ENCODE data around the gene NEMP1.
"Not testable (repeated sequence)": the region's sequence is repeated elsewhere in the genome, so short reads cannot be mapped to it uniquely, and the experiment has no call there.

Gene NEMP1

GRCh38 chr12:57090924-57091637 is 12.5 kb upstream of the NEMP1 start:
- H3K36me3 Mint-ChIP-seq (ENCODE audit: low read depth) = peaks cover 91% of the 10 kb centered on the region
- intact Hi-C loops (cut with micrococcal nuclease) = no loop called here
- peak overlapping the region; percentile 99 for H3K27ac Mint-ChIP-seq
- no peaks in the 10 kb centered on the region for H3K27me3 Mint-ChIP-seq
- peak overlapping the region; percentile 91 for H3K4me3 Mint-ChIP-seq
- H3K9me3 Mint-ChIP-seq = no peaks in the 10 kb centered on the region
- peaks cover 83% of the 10 kb centered on the region for H3K4me1 Mint-ChIP-seq (ENCODE audit: low read depth)

GRCh38 chr12:57090490-57090889 is 11.9 kb upstream of the NEMP1 start:
- H3K4me3 Mint-ChIP-seq = peak overlapping the region; percentile 91
- no peaks in the 10 kb centered on the region for H3K27me3 Mint-ChIP-seq
- H3K4me1 Mint-ChIP-seq (ENCODE audit: low read depth) = peaks cover 83% of the 10 kb centered on the region
- H3K27ac Mint-ChIP-seq = peak overlapping the region; percentile 99
- intact Hi-C loops (cut with micrococcal nuclease) = no loop called here
- no peaks in the 10 kb centered on the region for H3K9me3 Mint-ChIP-seq
- H3K36me3 Mint-ChIP-seq (ENCODE audit: low read depth) = peaks cover 85% of the 10 kb centered on the region

- H3K9me3 Mint-ChIP-seq = no peaks in the 10 kb centered on the region
- H3K4me3 Mint-ChIP-seq = peak overlapping the region; percentile 91
- peak overlapping the region; percentile 99 for H3K27ac Mint-ChIP-seq
- H3K4me1 Mint-ChIP-seq (ENCODE audit: low read depth) = peaks cover 81% of the 10 kb centered on the region
- peaks cover 76% of the 10 kb centered on the region for H3K36me3 Mint-ChIP-seq (ENCODE audit: low read depth)
- intact Hi-C loops (cut with micrococcal nuclease) = loop anchor here (10.0 kb wide), 1 partner anchor 455 kb away; the partner anchor contains the start of gene BAZ2A
- no peaks in the 10 kb centered on the region for H3K27me3 Mint-ChIP-seq
Measured at GRCh38 chr12:57089271-57090245, 11.0 kb upstream of the NEMP1 start.

GRCh38 chr12:57088354-57089270 is 10.0 kb upstream of the NEMP1 start, which contains the start of gene NAB2:
Gene NAB2 (plus strand): TSS chr12:57089114. CDS start chr12:57089272, 158 bp downstream.
- Mint-ChIP-seq H3K4me3 (peak within 1 kb of the TSS; percentile 98), H3K27me3 (no peaks in the 10 kb centered on the region), H3K36me3 (ENCODE audit: low read depth) (peaks cover 66% of the 10 kb centered on the region), H3K4me1 (ENCODE audit: low read depth) (peaks cover 71% of the 10 kb centered on the region), H3K27ac (peak within 1 kb of the TSS; percentile 99), H3K9me3 (no peaks in the 10 kb centered on the region)
- intact Hi-C loops (cut with micrococcal nuclease) = loop anchor here (1.0 to 10.0 kb wide), 3 partner anchors 10 to 454 kb away; partner anchors contain the start of genes BAZ2A, NEMP1 and STAT6

GRCh38 chr12:57087691-57088353 is 9.2 kb upstream of the NEMP1 start:
- peak overlapping the region; percentile 98 for H3K4me3 Mint-ChIP-seq
- no peaks in the 10 kb centered on the region for H3K9me3 Mint-ChIP-seq
- H3K27me3 Mint-ChIP-seq = no peaks in the 10 kb centered on the region
- H3K27ac Mint-ChIP-seq = peak overlapping the region; percentile 99
- peaks cover 58% of the 10 kb centered on the region for H3K36me3 Mint-ChIP-seq (ENCODE audit: low read depth)
- peaks cover 63% of the 10 kb centered on the region for H3K4me1 Mint-ChIP-seq (ENCODE audit: low read depth)
- intact Hi-C loops (cut with micrococcal nuclease) = loop anchor here (1.0 to 10.0 kb wide), 3 partner anchors 10 to 453 kb away; partner anchors contain the start of genes BAZ2A, NEMP1 and STAT6

GRCh38 chr12:57087010-57087690 is 8.6 kb upstream of the NEMP1 start:
- peak overlapping the region; percentile 98 for H3K4me3 Mint-ChIP-seq
- H3K4me1 Mint-ChIP-seq (ENCODE audit: low read depth) = peaks cover 57% of the 10 kb centered on the region
- H3K36me3 Mint-ChIP-seq (ENCODE audit: low read depth) = peaks cover 51% of the 10 kb centered on the region
- H3K27ac Mint-ChIP-seq = peak overlapping the region; percentile 99
- intact Hi-C loops (cut with micrococcal nuclease) = loop anchor here (10.0 kb wide), 1 partner anchor 452 kb away; the partner anchor contains the start of gene BAZ2A
- H3K9me3 Mint-ChIP-seq = no peaks in the 10 kb centered on the region
- no peaks in the 10 kb centered on the region for H3K27me3 Mint-ChIP-seq

GRCh38 chr12:57086493-57087009 is 8.0 kb upstream of the NEMP1 start:
- H3K4me1 Mint-ChIP-seq (ENCODE audit: low read depth) = peaks cover 51% of the 10 kb centered on the region
- no peaks in the 10 kb centered on the region for H3K27me3 Mint-ChIP-seq
- H3K27ac Mint-ChIP-seq = peak overlapping the region; percentile 99
- intact Hi-C loops (cut with micrococcal nuclease) = loop anchor here (10.0 kb wide), 1 partner anchor 452 kb away; the partner anchor contains the start of gene BAZ2A
- peaks cover 45% of the 10 kb centered on the region for H3K36me3 Mint-ChIP-seq (ENCODE audit: low read depth)
- no peaks in the 10 kb centered on the region for H3K9me3 Mint-ChIP-seq
- peak overlapping the region; percentile 98 for H3K4me3 Mint-ChIP-seq

- peaks cover 40% of the 10 kb centered on the region for H3K36me3 Mint-ChIP-seq (ENCODE audit: low read depth)
- H3K27me3 Mint-ChIP-seq = no peaks in the 10 kb centered on the region
- peak overlapping the region; percentile 99 for H3K27ac Mint-ChIP-seq
- H3K4me3 Mint-ChIP-seq = peak overlapping the region; percentile 98
- no peaks in the 10 kb centered on the region for H3K9me3 Mint-ChIP-seq
- H3K4me1 Mint-ChIP-seq (ENCODE audit: low read depth) = peaks cover 46% of the 10 kb centered on the region
- intact Hi-C loops (cut with micrococcal nuclease) = loop anchor here (10.0 kb wide), 1 partner anchor 451 kb away; the partner anchor contains the start of gene BAZ2A
Measured at GRCh38 chr12:57085999-57086492, 7.5 kb upstream of the NEMP1 start.

- Mint-ChIP-seq H3K36me3 (ENCODE audit: low read depth) (peaks cover 18% of the 10 kb centered on the region), H3K4me1 (ENCODE audit: low read depth) (peaks cover 27% of the 10 kb centered on the region), H3K27me3 (no peaks in the 10 kb centered on the region), H3K27ac (peak overlapping the region; percentile 99), H3K4me3 (no peak overlapping the region), H3K9me3 (no peaks in the 10 kb centered on the region)
- intact Hi-C loops (cut with micrococcal nuclease) = loop anchor here (10.0 kb wide), 1 partner anchor 446 kb away; the partner anchor contains the start of gene BAZ2A
Measured at GRCh38 chr12:57080855-57081254, 2.3 kb upstream of the NEMP1 start.

- Mint-ChIP-seq H3K27me3 (no peaks in the 10 kb centered on the region), H3K36me3 (ENCODE audit: low read depth) (peaks cover 25% of the 10 kb centered on the region), H3K27ac (peak overlapping the region; percentile 99), H3K4me1 (ENCODE audit: low read depth) (peaks cover 17% of the 10 kb centered on the region), H3K9me3 (no peaks in the 10 kb centered on the region), H3K4me3 (no peak overlapping the region)
- intact Hi-C loops (cut with micrococcal nuclease) = loop anchor here (10.0 kb wide), 1 partner anchor 445 kb away; the partner anchor contains the start of gene BAZ2A
Measured at GRCh38 chr12:57079821-57080220, 1.2 kb upstream of the NEMP1 start.

- H3K27ac Mint-ChIP-seq; H3K9me3 Mint-ChIP-seq; H3K27me3 Mint-ChIP-seq; intact Hi-C loops (cut with micrococcal nuclease); H3K4me3 Mint-ChIP-seq: not testable (repeated sequence)
- H3K36me3 Mint-ChIP-seq (ENCODE audit: low read depth) = peaks cover 74% of the 10 kb centered on the region
- H3K4me1 Mint-ChIP-seq (ENCODE audit: low read depth) = peaks cover 42% of the 10 kb centered on the region
Measured at GRCh38 chr12:57073566-57074450, 4.8 kb downstream of the NEMP1 start.
